C4-2B (cell line): Measurements from ENCODE around the gene MEGF11.

Source experiments
- H3K27ac ChIP-seq: fragments of 450-650 bp; 2 replicates; pipeline ENCODE4 v1.5.1; 2017
- ZFX ChIP-seq: fragments of 450-650 bp; IDR thresholded peaks from 2 replicates; pipeline ENCODE4 v1.6.1; 2017
- TF ChIP-seq, protein P1 (sequence below): fragments of 450-650 bp; conservative IDR thresholded peaks from 2 replicates; pipeline ENCODE4 v1.5.1; 2017; ENCODE audit warnings: mild to moderate bottlenecking

The MEGF11 gene

DNA sequence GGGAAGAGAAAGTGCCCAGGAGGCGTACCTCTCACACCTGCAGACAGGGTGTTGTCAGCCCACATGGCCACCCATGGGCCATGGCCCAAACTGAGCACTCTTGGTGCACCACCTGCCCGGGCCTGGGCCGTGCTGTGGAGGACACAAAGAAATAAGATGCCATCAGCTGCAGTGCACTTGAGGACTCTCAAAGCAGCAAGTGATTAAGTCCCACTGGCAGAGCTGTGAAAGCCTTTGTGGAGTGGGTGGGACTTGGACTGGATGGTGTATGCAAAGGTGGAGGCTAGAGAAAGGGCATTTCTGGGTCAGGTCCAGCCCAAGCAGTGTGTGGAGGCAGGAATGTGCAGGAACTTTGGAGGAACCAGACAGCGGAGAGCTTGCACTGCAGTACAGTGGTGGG, 122.3 kb downstream of the MEGF11 start:
- no peak for TF ChIP-seq ZFX
- TF ChIP-seq, protein P1, sequence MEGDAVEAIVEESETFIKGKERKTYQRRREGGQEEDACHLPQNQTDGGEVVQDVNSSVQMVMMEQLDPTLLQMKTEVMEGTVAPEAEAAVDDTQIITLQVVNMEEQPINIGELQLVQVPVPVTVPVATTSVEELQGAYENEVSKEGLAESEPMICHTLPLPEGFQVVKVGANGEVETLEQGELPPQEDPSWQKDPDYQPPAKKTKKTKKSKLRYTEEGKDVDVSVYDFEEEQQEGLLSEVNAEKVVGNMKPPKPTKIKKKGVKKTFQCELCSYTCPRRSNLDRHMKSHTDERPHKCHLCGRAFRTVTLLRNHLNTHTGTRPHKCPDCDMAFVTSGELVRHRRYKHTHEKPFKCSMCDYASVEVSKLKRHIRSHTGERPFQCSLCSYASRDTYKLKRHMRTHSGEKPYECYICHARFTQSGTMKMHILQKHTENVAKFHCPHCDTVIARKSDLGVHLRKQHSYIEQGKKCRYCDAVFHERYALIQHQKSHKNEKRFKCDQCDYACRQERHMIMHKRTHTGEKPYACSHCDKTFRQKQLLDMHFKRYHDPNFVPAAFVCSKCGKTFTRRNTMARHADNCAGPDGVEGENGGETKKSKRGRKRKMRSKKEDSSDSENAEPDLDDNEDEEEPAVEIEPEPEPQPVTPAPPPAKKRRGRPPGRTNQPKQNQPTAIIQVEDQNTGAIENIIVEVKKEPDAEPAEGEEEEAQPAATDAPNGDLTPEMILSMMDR, result no peak
- H3K27ac ChIP-seq, result no peak overlapping the region

DNA sequence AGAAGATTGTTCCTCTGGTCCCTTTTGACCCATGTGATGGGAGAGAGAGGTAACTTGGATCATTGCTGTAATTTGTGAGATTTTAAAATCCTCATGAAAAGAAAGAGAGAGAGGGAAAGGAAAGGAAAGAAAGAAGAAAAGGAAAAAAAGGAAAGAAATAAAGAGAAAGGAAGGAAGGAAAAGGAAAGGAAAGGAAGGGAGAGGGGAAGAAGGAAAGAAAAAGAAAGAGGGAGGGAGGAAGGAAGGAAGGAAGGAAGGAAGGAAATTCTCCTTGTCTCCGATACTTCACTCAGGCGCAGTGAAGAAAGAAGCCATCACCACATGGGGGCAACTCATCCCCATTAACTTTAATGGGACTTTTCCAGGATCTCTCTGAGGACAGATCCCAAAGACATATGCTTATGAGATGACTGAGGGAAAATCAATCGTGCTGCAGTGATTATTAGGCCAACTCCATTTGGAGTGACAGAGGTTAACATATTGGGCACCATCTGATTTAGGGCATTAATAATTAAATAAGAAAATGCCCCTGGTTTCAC, 123.0 kb downstream of the MEGF11 start:
- no peak overlapping the region for H3K27ac ChIP-seq
- TF ChIP-seq, protein P1, result no peak

DNA sequence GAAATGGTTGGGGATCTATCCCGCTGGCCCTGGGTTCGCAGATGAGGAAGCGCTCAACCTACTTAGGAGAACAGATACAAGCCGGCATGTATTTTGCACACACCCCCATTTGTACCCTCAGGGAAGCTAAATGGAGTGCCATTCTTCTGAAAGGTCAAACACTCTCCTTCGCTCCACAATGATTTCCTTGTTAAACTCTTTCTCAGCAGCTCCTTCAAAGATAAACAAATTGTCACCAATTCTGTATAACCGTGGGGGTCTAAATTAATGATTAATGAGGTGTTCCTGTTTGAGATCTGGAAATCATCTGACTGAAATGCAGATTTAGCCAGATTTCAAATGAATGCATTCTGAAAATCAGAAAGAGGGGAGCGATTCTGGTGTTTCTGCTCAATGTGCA, 124.0 kb downstream of the MEGF11 start:
- no peak overlapping the region for H3K27ac ChIP-seq
- TF ChIP-seq, protein P1, result no peak
- no peak for TF ChIP-seq ZFX

DNA sequence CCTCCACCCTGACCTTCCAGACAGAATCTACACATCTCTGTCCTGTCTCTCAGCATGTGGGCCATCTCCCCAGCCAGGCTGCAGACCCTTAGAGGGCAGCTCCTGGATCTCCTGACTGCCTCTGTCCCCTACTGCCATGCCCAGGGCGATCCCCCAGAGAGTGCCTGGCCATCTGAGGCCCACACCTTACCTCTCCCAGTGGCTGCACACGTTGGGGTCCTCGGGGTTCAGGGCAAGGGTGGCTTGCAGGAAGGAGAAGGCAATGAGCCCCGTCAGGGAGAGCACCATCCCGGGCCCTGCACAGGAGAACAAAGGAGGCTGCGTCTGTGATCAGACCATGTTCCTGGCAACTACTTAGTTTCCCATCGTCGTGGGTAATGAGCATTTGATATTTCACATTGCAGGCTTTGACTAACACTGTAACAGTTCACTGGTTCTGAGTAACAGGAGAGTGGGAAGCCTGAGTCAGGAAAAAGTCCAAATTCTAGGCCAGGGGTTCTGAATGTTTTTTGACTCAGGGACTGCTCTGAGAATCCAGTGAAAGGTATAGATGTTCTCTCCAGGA, 125.4 kb downstream of the MEGF11 start:
- H3K27ac ChIP-seq, result no peak overlapping the region
- TF ChIP-seq ZFX, result no peak
- TF ChIP-seq, protein P1, result no peak

DNA sequence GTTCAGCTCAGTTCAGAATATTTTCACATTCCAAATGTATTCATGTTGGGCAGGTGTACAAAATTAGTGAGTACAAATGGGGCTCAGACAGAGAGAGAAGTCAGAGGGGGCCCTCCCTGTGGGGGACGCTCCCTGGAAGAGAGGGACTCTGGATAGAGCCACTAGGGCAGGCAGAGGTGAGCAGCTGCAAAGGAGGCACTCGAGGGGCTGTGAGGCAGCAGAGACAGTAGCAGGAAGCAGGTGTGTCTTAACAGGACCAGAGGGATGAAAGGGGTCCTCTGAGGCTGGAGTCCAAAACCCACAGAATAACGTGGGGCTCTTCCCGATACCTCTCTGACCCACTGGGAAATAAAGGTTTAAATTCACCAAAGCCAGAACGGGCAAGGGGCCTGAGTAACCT, 127.1 kb downstream of the MEGF11 start:
- no peak overlapping the region for H3K27ac ChIP-seq
- TF ChIP-seq ZFX, result no peak
- TF ChIP-seq, protein P1, result no peak

DNA sequence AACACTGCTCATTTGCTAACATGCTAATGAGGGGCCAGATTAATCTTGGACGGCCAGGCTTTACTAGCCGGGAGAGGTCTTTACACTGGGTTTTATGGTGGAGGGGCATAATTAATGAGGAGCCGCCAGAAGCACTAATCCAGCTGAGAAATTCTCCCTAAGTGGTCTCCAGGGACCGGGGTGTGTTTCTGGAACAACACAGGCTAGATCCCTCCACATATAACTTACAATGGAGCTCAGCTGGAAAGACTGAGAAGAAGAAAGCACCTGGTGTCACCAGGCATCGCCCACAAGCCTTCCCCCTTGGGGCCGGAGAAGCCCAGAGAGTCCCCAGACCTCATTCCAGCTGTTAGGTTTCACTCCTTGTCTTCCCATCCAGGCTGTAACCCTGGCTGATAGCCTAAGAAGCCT, 127.5 kb downstream of the MEGF11 start:
- TF ChIP-seq, protein P1, result no peak
- TF ChIP-seq ZFX, result no peak

DNA sequence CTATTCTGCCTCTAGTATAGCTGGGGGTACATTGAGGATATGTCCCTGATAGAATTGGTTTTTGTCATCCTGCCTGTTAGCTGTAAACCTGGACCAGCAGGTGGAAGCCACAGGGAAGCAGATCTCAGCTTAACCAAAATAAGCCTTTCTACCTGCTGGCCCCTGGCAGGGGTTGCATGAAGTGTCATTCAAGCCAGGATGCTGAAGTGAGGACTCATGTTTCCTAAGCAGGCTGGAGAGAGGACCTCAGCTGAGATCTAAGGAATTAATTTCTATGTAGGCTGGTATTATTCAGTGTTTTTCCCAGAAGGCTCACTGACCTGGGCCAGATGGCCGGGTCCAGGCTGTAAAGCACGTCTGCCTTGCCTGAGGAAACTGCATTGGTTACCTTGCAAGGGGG, 128.9 kb downstream of the MEGF11 start:
- H3K27ac ChIP-seq, result no peak overlapping the region
- TF ChIP-seq ZFX, result no peak
- TF ChIP-seq, protein P1, result no peak

More for the DNA sequence above, 127.5 kb downstream of the MEGF11 start:
- H3K27ac ChIP-seq, result no peak overlapping the region
